ENCODE measurements around the gene JPH4.
"Not testable (repeated sequence)": the region's sequence is repeated elsewhere in the genome, so short reads cannot be mapped to it uniquely, and the experiment has no call there.

The JPH4 gene

DNA sequence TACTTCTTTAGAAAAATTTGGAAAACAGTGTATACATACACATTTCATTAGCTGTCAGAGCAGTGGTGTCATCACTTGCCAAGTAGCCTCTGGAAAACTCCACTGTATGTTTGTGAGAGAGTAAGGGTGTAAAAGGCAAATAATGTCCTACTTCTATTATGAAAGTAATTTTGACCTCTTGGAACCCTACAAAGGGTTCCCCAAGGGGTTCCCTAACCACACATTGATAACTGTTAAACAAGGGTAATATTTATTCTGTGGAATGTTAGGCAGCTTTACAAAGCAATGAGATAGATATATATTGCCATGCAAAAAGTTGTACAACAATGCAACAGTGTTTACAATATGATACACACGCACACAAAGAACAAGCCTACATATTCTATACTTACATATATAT is 38.9 kb upstream of the JPH4 start:
- no CpG with 5 or more reads among the region's 1 CpG for WGBS, 2 experiments (ENCODE audit: insufficient coverage in 2 of 2)
- Histone ChIP-seq H3K27ac (ENCODE audit: low read depth, low read length, severe bottlenecking) (no peak overlapping the region), H3K36me3 (ENCODE audit: control insufficient read depth, insufficient read depth, low read length) (no peaks in the 10 kb centered on the region), H3K4me3 (ENCODE audit: extremely low read depth, insufficient read depth, low read length, poor library complexity, severe bottlenecking) (no peak overlapping the region), H3K9me3 (ENCODE audit: control insufficient read depth, low read length) (peaks cover 4% of the 10 kb centered on the region), H3K4me1 (ENCODE audit: control insufficient read depth, insufficient read depth, low read length, poor library complexity, severe bottlenecking) (no peaks in the 10 kb centered on the region)

DNA sequence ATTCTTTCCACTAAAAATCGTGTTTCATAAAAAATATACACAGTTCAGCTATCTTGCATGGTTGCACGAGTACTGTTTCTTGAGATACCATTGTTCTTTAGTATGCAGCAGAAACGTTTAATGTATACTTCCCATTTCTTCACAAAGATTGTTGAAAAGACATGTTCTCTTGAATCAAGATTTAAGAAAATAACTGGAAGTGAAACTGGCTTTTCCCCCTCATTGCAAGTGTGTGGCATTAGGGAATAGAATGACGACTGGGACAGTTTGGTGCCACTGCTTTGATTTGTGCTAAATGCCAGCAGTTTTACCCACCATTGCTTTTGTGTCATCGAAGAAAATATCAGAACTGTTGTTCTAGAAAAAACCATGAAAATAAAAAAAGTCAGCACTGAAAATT is 37.3 kb upstream of the JPH4 start:
- Histone ChIP-seq H3K4me1 (ENCODE audit: control insufficient read depth, insufficient read depth, low read length, poor library complexity, severe bottlenecking) (no peaks in the 10 kb centered on the region), H3K4me3 (ENCODE audit: extremely low read depth, insufficient read depth, low read length, poor library complexity, severe bottlenecking) (no peak overlapping the region), H3K27ac (ENCODE audit: low read depth, low read length, severe bottlenecking) (no peak overlapping the region), H3K9me3 (ENCODE audit: control insufficient read depth, low read length) (no peaks in the 10 kb centered on the region), H3K36me3 (ENCODE audit: control insufficient read depth, insufficient read depth, low read length) (no peaks in the 10 kb centered on the region)
- WGBS, 2 experiments (ENCODE audit: insufficient coverage in 2 of 2): 69 to 78% methylated on average over 2 to 4 of the region's 5 CpGs

DNA sequence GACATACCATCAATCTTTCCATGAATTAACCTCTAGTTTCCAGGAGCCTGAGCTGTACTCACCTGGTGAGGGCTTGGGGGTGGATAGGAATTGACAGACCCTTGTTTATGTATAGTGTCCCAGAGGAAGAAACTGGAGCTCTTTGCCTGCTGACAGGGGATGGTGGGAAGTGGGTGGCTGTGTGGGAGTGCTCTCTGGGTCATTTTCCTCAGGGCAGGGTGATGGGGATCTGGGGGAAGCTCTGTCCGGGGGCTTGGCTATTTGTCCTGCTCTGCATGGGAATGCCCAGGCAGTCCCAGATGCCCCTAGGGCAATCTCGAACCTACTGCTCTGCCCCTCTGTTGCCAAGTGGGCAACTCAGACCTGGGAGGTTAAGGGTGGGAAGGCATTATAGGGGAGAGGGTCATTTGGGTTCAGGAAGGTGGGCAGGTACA is 35.8 kb upstream of the JPH4 start:
- Histone ChIP-seq H3K27ac (ENCODE audit: low read depth, low read length, severe bottlenecking) (no peak overlapping the region), H3K4me1 (ENCODE audit: control insufficient read depth, insufficient read depth, low read length, poor library complexity, severe bottlenecking) (no peaks in the 10 kb centered on the region), H3K36me3 (ENCODE audit: control insufficient read depth, insufficient read depth, low read length) (no peaks in the 10 kb centered on the region), H3K4me3 (ENCODE audit: extremely low read depth, insufficient read depth, low read length, poor library complexity, severe bottlenecking) (no peak overlapping the region), H3K9me3 (ENCODE audit: control insufficient read depth, low read length) (no peaks in the 10 kb centered on the region)
- 56 to 60% methylated on average over 1 to 2 of the region's 2 CpGs for WGBS, 2 experiments (ENCODE audit: insufficient coverage in 2 of 2)

DNA sequence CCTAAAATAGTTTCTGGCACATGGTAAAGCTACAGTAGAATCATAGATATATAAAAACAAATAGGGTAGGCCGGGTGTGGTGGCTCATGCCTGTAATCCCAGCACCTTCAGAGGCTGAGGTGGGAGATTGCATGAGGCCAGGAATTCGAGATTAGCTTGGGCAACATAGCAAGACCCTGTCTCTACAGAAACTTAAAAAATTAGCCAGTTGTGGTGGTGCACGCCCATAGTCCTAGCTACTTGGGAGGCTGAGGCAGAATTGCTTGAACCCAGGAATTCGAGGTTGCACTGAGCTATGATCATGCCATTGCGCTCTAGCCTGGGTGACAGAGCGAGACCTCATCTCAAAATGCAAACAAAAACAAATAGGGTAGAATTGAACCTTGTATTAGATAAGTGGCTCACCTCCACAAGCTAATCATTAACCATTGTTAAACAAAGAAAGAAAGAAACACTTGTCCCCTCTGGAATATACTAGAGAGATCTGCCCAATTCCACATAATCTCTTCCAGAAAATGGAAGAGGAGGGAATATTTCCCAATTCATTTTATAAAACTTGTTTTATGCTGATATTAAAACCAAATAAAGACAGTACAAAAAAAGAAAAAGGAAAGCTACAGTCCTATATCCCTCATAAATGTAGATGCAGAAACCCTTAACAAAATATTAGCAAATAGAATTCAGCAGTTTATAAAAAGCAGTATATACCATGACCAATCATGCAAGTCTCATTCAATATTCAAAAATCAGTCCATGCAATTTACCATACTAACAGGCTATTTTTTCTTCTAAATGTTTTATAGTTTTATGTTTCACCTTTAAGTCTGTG is 34.9 kb upstream of the JPH4 start:
- Histone ChIP-seq H3K27ac (ENCODE audit: low read depth, low read length, severe bottlenecking) (no peak overlapping the region), H3K4me3 (ENCODE audit: extremely low read depth, insufficient read depth, low read length, poor library complexity, severe bottlenecking) (no peak overlapping the region), H3K36me3 (ENCODE audit: control insufficient read depth, insufficient read depth, low read length) (no peaks in the 10 kb centered on the region), H3K9me3 (ENCODE audit: control insufficient read depth, low read length) (no peaks in the 10 kb centered on the region), H3K4me1 (ENCODE audit: control insufficient read depth, insufficient read depth, low read length, poor library complexity, severe bottlenecking) (no peaks in the 10 kb centered on the region)
- WGBS, 2 experiments (ENCODE audit: insufficient coverage in 2 of 2): 70 to 87% methylated on average over 2 to 6 of the region's 6 CpGs

DNA sequence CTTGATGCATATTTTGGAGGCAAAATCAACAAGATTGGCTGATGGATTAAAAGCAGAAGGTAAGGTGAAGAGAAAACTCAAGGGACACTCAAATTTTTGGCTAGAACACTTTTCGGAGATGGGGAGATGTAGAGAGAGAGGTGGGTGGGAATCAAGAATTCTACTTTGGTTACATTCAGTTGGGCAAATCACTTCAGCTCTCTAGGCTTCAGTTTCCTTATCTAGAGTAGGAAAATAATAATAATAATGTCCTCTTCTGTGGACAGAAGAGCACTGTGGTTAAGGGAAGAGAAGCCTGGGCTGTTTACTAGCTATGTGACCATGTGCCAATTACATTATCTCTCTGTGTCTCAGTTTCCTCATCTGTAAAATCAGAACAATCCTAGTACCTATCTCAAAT is 34.2 kb upstream of the JPH4 start:
- WGBS, 2 experiments (ENCODE audit: insufficient coverage in 2 of 2): 71% methylated on average over 1 of the region's 1 CpG; no CpG with 5 or more reads in 1 of the 2 experiments
- no peak overlapping the region for H3K4me3 ChIP-seq (ENCODE audit: extremely low read depth, insufficient read depth, low read length, poor library complexity, severe bottlenecking)
- H3K36me3 ChIP-seq (ENCODE audit: control insufficient read depth, insufficient read depth, low read length): no peaks in the 10 kb centered on the region
- H3K9me3 ChIP-seq (ENCODE audit: control insufficient read depth, low read length): no peaks in the 10 kb centered on the region
- no peaks in the 10 kb centered on the region for H3K4me1 ChIP-seq (ENCODE audit: control insufficient read depth, insufficient read depth, low read length, poor library complexity, severe bottlenecking)
- H3K27ac ChIP-seq (ENCODE audit: low read depth, low read length, severe bottlenecking): no peak overlapping the region

DNA sequence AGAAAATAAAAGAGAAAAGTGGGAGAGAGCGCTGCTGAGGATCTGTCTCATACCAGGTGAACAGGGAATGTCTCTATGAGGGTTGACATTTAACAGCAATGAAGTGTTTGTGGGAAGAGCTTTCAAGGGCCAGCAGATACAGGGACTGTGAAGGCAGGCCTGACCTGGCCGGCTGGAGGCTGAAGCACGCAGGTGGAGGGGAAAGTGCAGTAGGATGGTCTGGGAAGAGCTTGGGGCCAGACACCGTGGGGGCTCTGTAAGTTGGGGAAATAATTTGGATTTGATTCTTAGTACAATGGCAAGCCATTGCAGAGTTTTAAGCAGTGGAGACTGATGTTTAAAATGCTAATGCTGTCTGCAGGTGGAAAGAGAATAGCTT is 33.8 kb upstream of the JPH4 start:
- no peak overlapping the region for H3K4me3 ChIP-seq (ENCODE audit: extremely low read depth, insufficient read depth, low read length, poor library complexity, severe bottlenecking)
- no peaks in the 10 kb centered on the region for H3K4me1 ChIP-seq (ENCODE audit: control insufficient read depth, insufficient read depth, low read length, poor library complexity, severe bottlenecking)
- no peaks in the 10 kb centered on the region for H3K36me3 ChIP-seq (ENCODE audit: control insufficient read depth, insufficient read depth, low read length)
- no peak overlapping the region for H3K27ac ChIP-seq (ENCODE audit: low read depth, low read length, severe bottlenecking)
- H3K9me3 ChIP-seq (ENCODE audit: control insufficient read depth, low read length): no peaks in the 10 kb centered on the region
- WGBS, 2 experiments (ENCODE audit: insufficient coverage in 2 of 2): 60 to 74% methylated on average over 3 to 4 of the region's 4 CpGs

DNA sequence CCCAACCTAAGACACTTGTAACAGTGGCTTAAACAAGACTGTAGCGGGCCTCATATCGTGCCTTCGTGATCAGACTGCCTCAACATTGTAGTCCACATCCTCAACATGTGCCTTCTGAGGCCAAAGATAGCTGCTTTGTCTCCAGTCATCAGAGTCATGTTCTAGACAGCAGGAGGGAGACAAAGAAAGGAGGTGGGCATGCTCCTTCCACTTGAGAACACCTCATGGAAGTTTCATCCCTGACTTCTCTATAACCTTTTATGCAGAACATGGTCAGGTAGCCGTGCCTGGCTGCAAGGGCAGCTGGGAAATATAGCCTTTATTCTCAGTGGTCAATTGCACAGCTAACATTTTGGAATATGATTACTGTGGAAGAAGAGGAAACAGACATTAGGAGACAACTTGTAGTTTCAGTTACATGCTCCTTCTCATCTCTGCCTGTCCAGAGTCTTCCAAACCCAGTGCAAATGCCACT is 32.3 kb upstream of the JPH4 start:
- WGBS, 2 experiments (ENCODE audit: insufficient coverage in 2 of 2): 63% methylated on average over 3 to 4 of the region's 4 CpGs

DNA sequence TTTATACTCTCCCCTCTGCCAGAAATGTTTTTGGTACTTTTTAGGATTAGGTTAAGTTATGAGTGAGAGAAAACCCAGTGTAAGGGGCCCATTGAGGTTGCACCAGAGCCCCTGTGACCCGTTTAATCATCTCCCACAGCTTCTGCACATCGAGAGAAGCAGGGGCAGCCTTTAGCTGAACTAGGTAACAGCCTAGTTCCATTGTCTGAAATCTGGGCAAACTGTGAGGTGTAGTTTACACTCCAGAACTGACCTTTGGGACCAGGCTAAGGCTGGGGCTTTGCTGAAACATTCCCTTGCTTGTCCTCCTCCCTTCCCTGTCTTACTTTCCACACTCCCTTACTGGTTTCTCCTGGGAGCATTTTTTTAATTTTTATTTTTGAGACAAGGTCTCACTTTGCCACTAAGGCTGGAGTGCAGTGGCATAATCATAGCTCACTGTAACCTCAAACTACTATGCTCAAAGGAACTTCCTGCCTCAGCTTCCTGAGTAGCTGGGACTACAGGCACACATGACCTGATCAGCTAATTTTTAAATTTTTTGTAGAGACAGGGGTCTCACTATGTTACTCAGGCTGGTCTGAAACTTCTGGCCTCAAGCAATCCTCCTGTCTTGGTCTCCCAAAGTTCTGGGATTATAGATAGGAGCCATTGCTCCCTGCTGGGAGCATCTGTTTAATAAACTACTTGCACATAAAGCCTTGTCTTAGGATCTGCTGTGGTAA is 31.7 kb upstream of the JPH4 start:
- no peaks in the 10 kb centered on the region for H3K4me1 ChIP-seq (ENCODE audit: control insufficient read depth, insufficient read depth, low read length, poor library complexity, severe bottlenecking)
- no peak overlapping the region for H3K4me3 ChIP-seq (ENCODE audit: extremely low read depth, insufficient read depth, low read length, poor library complexity, severe bottlenecking)
- H3K9me3 ChIP-seq (ENCODE audit: control insufficient read depth, low read length): no peaks in the 10 kb centered on the region
- no peak overlapping the region for H3K27ac ChIP-seq (ENCODE audit: low read depth, low read length, severe bottlenecking)
- no peaks in the 10 kb centered on the region for H3K36me3 ChIP-seq (ENCODE audit: control insufficient read depth, insufficient read depth, low read length)
- WGBS, 2 experiments (ENCODE audit: insufficient coverage in 2 of 2): 71 to 80% methylated on average over 1 of the region's 2 CpGs

More for the DNA sequence above, 32.3 kb upstream of the JPH4 start:
- no peaks in the 10 kb centered on the region for H3K36me3 ChIP-seq (ENCODE audit: control insufficient read depth, insufficient read depth, low read length)
- no peak overlapping the region for H3K27ac ChIP-seq (ENCODE audit: low read depth, low read length, severe bottlenecking)
- no peaks in the 10 kb centered on the region for H3K4me1 ChIP-seq (ENCODE audit: control insufficient read depth, insufficient read depth, low read length, poor library complexity, severe bottlenecking)
- H3K4me3 ChIP-seq (ENCODE audit: extremely low read depth, insufficient read depth, low read length, poor library complexity, severe bottlenecking): no peak overlapping the region
- H3K9me3 ChIP-seq (ENCODE audit: control insufficient read depth, low read length): no peaks in the 10 kb centered on the region

DNA sequence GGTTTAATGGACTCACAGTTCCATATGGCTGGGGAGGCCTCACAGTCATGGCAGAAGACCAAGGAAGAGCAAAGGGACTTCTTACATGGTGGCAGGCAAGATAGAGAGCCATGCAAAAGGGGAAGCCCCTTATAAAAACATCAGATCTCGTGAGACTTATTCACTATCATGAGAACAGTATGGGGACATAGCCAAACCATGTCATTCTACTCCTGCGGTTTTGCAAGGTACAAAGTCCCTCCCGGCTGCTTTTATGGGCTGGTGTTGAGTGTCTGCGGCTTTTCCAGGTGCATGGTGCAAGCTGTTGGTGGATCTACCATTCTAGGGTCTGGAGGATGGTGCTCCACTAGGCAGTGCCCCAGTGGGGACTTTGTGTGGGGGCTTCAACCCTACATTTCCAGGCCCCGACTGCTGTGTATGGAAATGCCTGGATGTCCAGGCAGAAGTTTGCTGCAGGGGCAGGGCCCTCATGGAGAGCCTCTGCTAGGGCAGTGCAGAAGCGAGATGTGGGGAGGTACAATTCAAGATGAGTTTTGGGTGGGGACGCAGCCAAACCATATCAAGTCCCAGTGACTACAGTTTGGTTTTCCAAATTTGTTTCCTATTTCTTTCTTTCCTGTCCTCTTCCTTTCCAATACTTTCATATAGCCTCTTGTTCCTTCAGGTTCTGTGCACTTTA is 31.0 kb upstream of the JPH4 start:
- H3K4me3 ChIP-seq (ENCODE audit: extremely low read depth, insufficient read depth, low read length, poor library complexity, severe bottlenecking); H3K9me3 ChIP-seq (ENCODE audit: control insufficient read depth, low read length); H3K27ac ChIP-seq (ENCODE audit: low read depth, low read length, severe bottlenecking); H3K4me1 ChIP-seq (ENCODE audit: control insufficient read depth, insufficient read depth, low read length, poor library complexity, severe bottlenecking); H3K36me3 ChIP-seq (ENCODE audit: control insufficient read depth, insufficient read depth, low read length): not testable (repeated sequence)
- WGBS, 2 experiments (ENCODE audit: insufficient coverage in 2 of 2): 40 to 84% methylated on average over 2 to 4 of the region's 7 CpGs

DNA sequence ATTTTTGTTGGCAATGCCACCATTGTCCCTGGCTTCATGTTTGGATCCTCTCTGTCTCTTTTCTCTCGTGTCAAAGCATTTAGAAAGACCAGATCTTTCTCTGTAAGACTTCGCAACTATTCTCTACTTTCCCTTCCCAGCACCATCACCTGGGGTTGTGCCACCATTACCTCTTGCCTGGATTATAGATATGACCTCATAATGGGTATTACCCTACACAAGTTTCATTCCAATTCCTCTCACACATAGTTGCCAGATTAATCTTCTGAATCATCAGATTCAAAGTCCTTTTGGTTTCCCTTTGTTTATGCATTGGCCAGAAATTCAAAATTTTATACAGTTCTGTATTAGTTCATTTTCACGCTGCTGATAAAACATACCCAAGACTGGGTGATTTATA is 30.4 kb upstream of the JPH4 start:
- Histone ChIP-seq H3K4me3 (ENCODE audit: extremely low read depth, insufficient read depth, low read length, poor library complexity, severe bottlenecking) (no peak overlapping the region), H3K4me1 (ENCODE audit: control insufficient read depth, insufficient read depth, low read length, poor library complexity, severe bottlenecking) (no peaks in the 10 kb centered on the region), H3K9me3 (ENCODE audit: control insufficient read depth, low read length) (no peaks in the 10 kb centered on the region), H3K27ac (ENCODE audit: low read depth, low read length, severe bottlenecking) (no peak overlapping the region), H3K36me3 (ENCODE audit: control insufficient read depth, insufficient read depth, low read length) (no peaks in the 10 kb centered on the region)
- 40 to 93% methylated on average over 1 to 3 of the region's 3 CpGs for WGBS, 2 experiments (ENCODE audit: insufficient coverage in 2 of 2)
